DOHH2 (cell line): Measurements from ENCODE around the gene TUB.

ENCODE experiments used
- EZH2phosphoT487 ChIP-seq: fragments of 200-600 bp; sonication (generic); IDR thresholded peaks from 2 replicates; pipeline ENCODE4 v1.6.1; 2017; ENCODE audit warnings: borderline replicate concordance, mild to moderate bottlenecking, antibody characterized with exemption, low read length, moderate library complexity, mixed read lengths
- TF ChIP-seq, protein P1 (sequence below): fragments of 200-600 bp; sonication (generic); IDR thresholded peaks from one replicate; pipeline ENCODE4 v1.5.1; 2014; ENCODE audit warnings: antibody characterized with exemption, mild to moderate bottlenecking, low read depth, low read length; ENCODE audit not compliant: poor library complexity, severe bottlenecking

DNA sequence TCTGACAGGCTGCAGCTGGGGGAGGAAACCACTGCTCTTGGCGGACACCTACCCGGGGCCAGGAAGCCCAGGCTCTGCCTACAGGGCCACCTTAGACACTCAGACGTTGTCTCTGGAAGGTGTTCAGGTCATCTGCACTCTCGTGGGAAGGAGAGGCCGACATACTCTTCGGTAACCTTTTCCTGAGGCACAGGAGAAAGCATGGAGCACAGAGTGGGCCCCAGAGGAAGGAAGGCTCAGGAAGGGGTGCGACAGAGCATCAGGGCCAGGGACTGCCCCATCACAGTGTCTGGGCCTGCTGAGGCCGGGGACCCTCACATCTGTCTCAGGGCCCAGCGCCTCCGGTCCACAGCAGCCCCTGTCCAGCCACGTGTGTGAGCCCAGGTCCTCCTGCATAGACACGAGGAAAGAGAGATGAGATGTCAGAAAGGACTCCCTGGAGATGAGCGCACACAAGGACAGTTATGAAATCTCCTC lies 18.2 kb upstream of the TUB start:
- TF ChIP-seq, protein P1, sequence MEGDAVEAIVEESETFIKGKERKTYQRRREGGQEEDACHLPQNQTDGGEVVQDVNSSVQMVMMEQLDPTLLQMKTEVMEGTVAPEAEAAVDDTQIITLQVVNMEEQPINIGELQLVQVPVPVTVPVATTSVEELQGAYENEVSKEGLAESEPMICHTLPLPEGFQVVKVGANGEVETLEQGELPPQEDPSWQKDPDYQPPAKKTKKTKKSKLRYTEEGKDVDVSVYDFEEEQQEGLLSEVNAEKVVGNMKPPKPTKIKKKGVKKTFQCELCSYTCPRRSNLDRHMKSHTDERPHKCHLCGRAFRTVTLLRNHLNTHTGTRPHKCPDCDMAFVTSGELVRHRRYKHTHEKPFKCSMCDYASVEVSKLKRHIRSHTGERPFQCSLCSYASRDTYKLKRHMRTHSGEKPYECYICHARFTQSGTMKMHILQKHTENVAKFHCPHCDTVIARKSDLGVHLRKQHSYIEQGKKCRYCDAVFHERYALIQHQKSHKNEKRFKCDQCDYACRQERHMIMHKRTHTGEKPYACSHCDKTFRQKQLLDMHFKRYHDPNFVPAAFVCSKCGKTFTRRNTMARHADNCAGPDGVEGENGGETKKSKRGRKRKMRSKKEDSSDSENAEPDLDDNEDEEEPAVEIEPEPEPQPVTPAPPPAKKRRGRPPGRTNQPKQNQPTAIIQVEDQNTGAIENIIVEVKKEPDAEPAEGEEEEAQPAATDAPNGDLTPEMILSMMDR, result no peak
- no peak for TF ChIP-seq EZH2phosphoT487
